H1 (cell line): Measurements from ENCODE around the gene DIP2B. TPM values are rescaled to one million over a fixed set of nuclear protein-coding genes. Genes with fewer than 3 reads are reported as not detected.

ENCODE experiments used
- polyA plus RNA-seq, 7 experiments: library from polyadenylated mRNA; depleted of rRNA in 3 of 7; stranded (reverse) in 5 of 7; unstranded in 2 of 7; fragments of >200 nt in 5 of 7; fragments of 200-250 nt in 2 of 7; gene quantifications; 1 replicate in 5 of 7; 2 replicates in 1 of 7; 4 replicates in 1 of 7; pipeline versions ENCODE4 v1.2.1 to v1.2.3, GENCODE V29; 2011 to 2013; ENCODE audit warnings: missing spikeins in 2 of 7, mixed read lengths in 2 of 7
- total RNA-seq: library from RNA; stranded (reverse); fragmentation: NEBNext Ultra II Directional; extraction: Animal tissue kit (Norgen Biotek cat#: 25700); gene quantifications from 2 replicates; pipeline ENCODE4 v1.2.1, GENCODE V29; 2021
- TF ChIP-seq, protein P1 (sequence below): IDR thresholded peaks from 2 replicates; pipeline ENCODE4 v1.6.1; 2012; ENCODE audit warnings: inconsistent platforms

The DIP2B gene
- total and polyA plus RNA-seq, 2 of the 8 experiments (the other 6 are each of a cell fraction or from before 2014, with no cell fraction given) = 11.1 to 29.6 TPM

DNA sequence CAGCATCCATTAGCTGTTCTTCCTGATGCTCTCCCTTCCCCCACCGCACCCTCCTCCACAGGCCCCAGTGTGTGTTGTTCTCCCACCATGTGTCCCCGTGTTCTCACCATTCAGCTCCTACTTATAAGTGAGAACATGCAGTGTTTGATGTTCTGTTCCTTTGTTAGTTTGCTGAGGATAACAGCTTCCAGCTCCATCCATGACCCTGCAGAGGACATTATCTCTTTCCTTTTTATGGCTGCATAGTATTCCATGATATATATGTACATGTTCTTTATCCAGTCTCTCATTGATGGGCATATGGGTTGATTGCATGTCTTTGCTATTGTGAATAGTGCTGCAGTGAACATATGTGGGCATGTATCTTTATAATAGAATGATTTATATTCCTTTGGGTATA, 268.1 kb downstream of the DIP2B start (continued):
- TF ChIP-seq, protein P1, sequence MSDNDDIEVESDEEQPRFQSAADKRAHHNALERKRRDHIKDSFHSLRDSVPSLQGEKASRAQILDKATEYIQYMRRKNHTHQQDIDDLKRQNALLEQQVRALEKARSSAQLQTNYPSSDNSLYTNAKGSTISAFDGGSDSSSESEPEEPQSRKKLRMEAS = no peak
